HG02798 (cell line): ENCODE measurements around the gene ARSG.
"Not testable (repeated sequence)": the region's sequence is repeated elsewhere in the genome, so short reads cannot be mapped to it uniquely, and the experiment has no call there.

Experiments used
- ATAC-seq: cut with Tn5 transposase; IDR thresholded peaks from one replicate; pipeline ENCODE4 v1.9.1; 2021; ENCODE audit warnings: mild to moderate bottlenecking; ENCODE audit not compliant: unreplicated experiment, poor library complexity

Gene ARSG

DNA sequence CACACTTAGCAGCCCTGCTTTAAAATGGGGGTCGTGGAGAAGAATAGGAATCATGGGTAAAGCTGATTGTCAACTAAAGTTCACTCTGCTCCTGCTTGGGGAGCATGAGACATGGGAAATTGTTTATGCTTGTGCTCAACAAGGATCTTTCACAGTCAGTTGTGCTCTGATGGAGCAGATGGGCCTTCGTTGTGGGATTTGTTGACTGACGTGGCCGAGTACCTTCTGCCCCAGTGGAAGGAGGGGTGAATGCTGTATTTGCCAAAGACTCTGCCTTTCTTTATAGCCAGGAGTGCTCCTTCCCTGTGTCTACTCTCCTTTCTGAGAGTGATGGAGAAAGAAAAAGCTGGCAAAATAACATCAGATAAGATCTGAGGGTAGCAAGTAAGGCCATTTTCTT is 11.4 kb downstream of the ARSG start:
- no peak for ATAC-seq

DNA sequence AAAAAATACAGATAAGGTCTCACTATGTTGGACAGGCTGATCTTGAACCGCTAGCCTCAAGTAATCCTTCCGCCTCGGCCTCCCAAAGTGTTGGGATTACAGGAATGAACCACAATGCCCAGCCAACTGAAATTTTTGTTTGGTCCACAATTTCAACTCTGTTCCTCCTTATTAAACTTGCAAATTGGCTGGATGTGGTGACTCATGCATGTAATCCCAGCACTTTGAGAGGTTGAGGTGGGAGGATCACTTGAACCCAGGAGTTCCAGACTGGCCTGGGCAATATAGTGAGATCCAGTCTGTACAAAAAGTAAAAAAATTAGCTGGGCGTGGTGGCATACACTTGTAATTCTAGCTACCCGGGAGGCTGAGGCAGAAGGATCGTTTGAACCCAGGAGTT is 13.4 kb downstream of the ARSG start:
- ATAC-seq = no peak

DNA sequence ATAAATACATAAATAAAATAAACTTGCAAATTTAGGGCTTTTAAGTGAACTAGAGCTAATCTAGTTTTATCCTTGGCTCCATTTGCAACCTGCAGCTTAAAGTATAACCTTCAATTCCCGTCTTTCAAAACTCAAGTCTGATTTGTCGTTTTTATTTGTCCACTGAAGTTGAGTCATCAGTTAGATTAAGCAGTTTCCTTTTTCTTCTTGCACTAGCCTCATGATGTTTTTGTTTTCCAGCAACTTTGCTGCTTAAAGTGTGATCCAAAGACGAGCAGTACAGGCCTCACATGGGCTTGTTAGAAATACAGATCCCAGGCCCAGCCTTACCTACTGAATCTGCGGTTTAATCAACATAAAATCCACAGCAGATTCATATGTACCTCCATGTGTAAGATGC is 13.8 kb downstream of the ARSG start:
- no peak for ATAC-seq

DNA sequence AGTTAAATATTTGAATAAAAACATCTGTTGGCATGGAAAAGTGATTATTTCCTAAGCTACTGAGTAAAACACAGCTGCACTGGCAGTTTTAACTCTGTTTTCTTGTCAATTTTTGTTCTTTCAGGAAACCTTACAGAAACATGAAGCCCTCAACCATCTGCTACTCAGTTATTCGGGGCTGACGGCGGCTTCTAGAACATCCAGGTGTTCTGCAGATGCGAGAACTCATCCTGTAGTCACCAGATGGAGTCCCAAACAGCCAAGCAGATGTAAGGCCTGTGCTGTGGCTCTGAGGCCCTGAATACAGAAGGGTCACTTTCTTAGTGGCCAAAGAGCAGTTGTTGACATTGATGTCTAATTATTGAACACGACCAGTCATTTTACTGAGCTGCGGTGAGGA is 15.5 kb downstream of the ARSG start:
- no peak for ATAC-seq

DNA sequence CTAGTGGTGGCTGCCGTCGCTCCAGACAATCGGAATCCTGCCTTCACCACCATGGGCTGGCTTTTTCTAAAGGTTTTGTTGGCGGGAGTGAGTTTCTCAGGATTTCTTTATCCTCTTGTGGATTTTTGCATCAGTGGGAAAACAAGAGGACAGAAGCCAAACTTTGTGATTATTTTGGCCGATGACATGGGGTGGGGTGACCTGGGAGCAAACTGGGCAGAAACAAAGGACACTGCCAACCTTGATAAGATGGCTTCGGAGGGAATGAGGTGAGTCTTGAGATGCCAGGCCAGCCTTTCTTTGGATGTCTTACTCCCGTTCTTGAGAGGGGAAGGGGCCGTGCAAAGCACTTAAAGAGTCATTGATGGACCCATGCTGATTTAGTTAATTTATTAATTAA is 16.1 kb downstream of the ARSG start:
- no peak for ATAC-seq

DNA sequence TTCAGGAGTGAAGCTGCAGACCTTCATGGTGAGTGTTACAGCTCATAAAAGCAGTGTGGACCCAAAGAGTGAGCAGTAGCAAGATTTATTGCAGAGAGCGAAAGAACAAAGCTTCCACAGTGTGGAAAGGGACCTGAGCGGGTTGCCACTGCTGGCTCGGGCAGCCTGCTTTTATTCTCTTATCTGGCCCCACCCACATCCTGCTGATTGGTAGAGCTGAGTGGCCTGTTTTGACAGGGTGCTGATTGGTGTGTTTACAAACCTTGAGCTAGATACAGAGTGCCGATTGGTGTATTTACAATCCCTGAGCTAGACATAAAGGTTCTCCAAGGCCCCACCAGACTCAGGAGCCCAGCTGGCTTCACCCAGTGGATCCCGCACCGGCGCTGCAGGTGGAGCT is 17.2 kb downstream of the ARSG start:
- ATAC-seq = not testable (repeated sequence)

DNA sequence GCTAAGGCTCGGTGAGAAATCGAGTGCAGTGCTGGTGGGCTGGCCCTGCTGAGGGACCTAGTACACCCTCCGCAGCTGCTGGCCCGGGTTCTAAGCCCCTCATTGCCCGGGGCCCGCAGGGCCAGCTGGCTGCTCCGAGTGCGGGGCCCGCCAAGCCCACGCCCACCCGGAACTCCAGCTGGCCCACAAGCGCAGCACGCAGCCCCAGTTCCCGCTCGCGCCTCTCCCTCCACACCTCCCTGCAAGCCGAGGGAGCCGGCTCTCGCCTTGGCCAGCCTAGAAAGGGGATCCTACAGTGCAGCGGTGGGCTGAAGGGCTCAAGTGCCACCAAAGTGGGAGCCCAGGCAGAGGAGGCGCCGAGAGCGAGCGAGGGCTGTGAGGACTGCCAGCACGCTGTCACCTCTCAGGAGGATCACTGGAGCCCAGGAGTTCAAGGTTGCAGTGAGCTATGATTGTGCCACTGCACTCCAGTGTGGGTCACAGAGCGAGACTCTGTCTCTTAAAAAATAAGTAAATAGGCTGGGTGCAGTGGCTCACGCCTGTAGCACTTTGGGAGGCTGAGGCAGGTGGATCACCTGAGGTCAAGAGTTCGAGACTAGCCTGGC is 17.9 kb downstream of the ARSG start:
- not testable (repeated sequence) for ATAC-seq

DNA sequence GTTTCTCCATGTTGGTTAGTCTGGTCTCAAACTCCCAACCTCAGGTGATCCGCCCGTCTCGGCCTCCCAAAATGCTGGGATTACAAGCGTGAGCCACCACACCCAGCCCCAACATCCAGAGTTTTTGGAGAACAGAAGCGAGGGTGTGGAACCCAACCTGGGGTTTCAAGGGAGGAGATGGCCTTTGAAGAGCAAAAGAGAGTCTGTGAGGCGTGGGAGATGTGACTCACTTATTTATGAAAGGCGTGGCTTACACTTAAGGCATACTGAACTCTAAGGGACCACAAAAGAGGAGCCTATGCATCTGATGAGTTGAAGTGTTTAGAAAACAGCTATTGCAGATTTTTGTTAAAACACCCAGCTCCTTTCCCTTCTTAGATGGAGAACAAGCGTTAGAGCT is 18.9 kb downstream of the ARSG start:
- no peak for ATAC-seq

DNA sequence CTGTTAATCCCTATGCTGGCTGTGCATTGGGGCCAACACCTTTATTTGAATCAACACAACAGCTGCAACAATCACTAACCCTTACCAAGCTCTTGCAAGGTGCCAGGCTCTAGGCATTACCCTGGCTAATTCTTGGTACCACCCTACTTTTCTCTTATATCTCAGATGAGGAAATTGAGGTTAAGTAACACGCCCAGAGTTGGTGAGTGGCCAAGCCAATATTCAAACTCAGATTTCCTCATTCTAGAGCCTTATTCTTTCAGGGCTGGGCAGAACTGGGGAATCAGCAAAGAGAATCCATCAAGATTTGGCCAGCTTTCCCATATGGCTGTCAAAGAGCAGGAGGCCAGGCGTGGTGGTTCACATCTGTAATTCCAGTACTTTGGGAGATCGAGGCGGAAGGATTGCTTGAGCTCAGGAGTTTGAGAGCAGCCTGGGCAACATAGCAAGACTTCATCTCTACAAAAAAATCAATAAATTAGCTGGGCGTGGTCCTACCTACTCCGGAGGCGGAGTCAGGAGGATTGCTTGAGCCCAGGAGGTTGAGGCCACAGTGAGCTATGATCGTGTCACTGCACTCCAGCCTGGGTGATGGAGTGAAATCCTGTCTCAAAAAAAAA is 23.7 kb downstream of the ARSG start:
- ATAC-seq = no peak

DNA sequence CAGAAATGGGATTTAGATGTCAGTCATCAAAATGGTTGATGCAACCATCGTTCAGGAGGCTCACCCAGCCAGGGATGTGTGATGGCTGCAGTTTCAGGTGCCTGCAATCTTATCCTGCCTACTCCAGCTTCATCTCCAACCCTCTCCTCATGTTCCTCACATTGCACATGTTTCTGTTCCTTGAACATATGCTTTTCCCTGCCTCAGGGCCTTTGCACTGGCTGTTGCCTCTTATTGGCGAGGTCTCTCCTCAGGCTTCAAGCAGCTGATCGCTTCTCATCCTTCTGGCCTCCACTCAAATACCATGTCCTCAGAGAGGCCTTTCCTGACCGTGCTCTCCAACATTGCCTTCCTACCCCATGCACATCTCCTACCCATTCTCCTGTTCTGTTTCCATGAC is 24.6 kb downstream of the ARSG start:
- ATAC-seq = no peak

DNA sequence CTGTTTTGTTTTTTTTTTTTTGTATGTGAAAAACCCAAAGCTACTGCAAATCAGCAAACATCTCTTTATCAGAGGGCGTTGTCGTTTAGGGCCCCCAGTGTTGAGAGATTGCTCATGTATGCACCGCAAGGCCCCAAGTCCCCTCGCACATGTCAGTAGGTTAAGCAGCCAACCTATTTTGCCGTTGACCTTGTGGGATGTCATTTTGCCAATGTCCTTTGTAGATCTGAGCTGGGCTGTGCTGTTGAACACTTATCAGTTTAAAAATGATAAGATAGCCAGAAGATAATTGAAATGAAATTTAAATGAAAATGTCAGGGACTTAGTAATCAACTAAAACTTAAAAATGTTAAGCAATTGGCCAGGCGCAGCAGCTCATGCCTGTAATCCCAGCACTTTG is 26.2 kb downstream of the ARSG start:
- no peak for ATAC-seq

DNA sequence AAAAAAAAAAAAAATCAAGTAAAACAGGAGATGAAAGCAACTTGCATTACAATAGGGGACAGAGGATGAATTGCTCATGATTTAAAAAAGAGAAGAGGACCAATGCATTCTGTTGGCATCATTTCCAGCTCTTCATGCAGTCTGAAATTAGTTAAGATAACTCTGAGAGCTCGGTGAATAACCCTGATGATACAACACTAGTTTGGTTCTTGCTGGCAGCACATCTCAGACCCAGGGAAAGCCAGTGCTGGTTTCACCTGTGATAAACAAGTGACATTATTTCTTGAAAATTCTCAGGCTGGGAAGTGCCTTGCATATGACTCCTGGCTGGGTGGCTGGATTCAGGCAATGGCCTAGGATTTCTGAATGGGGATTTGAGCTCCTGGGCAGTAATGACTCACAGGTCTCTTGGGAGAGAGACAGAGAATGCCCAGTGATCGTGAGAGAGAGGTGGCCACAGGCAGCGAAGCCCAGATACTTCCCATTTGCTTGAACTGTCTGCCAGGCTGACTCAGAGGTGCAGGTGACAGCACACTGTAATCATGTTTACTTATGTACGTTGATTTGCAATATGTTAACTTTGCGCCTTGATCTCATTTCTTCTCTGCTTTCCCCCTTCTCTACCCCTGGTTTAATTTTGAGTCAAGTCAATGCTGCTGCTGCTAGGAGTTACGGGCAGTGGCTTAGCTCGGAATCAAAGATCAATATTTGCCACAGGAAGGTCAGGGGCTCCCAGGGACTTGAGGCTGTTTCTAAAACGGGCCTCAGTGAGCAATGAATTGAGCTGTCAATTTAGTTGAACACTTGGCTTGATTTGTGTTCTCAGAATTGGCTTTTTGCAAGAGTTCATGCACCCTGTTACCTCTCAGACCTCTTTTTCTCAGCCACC is 27.1 kb downstream of the ARSG start:
- ATAC-seq = no peak

DNA sequence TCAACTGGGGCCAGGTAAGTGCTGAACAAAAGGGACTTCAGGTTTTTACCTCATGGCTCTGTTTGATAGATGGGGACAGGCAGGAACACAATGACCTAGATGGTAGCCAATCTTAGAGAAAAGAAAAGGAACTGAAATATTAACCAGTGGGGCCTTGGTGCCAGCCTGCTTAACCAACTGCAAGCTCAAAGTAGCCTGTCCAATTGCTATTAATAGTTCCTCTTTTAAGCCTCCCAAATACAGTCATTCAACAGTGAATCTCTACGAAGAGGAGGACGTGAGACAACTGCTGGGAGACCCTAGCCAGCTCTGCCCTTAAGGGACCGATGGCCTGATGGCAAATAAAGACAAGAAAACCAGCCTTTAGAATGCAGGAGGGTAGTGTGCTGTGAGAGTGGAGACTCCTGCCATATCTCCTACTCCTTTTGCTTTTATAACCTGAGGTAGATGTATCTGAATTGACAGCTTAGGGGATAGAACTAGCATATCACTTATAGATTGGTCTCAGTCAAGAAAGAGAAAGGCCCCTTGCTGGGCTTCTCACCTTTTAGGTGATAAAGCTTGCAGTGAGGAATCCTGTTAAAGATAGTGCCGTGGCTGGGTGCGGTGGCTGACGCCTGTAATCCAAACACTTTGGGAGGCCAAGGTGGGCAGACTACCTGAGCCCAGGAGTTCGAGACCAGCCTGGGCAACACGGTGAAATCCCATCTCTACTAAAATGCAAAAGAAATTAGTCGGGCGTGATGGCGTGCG is 28.3 kb downstream of the ARSG start:
- ATAC-seq = no peak

DNA sequence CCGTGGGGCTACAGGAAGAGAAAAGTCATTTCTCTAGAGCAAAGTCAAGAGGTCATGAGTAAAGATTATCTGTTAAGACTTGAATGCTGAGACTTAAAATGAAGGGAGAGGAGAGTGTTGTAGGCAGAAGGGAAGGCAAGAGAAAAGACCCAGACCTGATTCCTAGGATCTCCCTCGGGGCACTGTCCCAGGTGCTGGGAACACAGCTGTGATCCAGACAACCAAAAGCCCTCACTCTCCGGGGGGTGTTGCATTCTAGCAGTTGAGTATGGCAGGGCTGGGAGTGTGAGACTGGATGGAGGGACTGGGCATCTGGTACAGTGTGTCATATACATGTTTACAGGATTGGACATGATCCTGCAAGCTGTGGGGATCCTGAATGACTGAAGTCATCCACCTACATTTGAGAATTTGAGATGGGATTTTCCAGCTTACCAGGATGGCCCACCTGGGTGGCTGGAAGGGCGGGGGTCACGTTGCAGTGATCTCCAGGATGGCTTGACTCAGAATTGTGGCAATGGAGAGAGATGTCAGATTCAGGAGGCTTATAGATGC is 29.1 kb downstream of the ARSG start:
- no peak for ATAC-seq

DNA sequence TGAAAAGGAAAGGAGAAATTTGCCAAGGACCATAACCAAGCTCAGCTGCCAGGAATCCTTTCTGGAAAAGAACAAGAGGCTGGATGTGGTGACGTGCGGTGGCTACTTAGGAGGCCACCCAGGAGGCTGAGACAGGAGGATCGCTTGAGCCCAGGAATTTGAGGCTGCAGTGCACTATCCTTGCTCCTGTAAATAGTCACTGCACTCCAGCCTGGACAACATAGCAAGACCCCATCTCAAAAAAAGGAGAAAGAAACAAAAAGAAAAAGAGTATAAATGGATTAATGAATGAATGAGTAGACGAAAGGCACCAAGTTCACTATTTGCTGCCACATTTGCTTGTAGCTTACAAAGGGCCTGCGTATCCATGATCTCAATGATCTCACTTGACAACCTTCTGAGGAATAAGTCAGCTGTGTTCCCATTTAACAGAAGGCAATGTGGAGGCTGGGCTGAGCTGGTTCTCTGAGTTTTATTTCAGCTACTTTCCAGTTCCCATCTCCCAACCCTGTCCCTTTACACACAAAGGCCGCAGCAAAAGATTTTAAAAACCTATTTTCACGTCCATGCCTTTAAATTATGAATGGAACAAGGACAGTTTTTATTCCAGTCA is 29.8 kb downstream of the ARSG start:
- ATAC-seq = no peak

DNA sequence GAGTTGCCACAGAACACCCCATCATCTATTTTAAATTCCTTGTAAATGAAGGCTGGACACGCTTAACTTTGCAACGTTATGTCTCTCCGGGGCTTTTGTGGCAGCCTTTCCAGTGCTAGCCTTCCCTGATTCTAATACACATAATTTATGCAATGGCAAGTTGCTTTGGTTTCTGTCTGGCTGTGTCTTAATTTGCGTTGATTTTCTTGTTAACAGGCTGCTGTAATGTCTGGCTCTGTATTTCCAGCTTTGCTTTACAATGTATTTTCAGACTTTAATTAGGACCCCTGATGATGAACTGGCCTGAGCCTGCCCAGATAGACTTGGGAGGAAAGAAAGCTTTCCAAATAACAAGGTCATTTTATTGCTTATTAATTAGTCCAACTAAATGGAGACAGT is 30.3 kb downstream of the ARSG start:
- no peak for ATAC-seq

DNA sequence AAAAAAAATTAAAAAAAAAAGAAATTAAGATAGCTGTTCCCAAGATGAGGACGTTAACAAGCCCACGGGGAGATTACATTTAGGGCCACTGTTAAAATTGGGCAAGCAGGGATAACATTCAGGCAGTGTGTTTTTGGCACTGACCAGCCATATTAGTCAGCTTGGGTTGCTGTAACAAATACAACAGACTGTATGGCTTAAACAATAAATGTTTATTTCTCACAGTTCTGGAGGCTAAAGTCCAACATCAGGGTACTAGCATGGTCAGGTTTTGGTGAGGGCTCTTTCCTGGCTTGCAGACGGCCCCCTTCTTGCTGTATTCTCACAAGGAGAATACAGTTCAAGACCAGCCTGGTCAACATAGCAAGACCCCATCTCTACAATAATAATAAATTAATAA is 31.3 kb downstream of the ARSG start:
- ATAC-seq = no peak

DNA sequence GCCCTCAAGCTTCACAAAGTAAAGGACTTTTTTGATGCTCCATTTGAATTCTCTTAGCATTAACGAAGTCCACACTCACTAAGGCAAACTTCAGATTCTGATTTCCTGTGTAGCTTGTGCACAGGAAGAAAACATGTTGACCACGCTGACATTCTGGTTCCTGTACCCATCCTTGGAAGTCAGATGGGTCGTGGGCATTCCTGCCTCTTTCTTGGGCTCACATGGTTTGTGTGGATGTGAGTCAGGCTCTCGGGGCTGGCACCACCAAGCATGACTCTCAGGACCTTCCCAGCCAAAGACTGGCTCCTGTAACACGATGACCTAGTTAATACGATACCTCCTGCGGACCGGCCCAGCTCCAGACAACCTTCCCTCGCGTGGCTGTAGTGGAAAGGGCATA is 32.8 kb downstream of the ARSG start:
- no peak for ATAC-seq

DNA sequence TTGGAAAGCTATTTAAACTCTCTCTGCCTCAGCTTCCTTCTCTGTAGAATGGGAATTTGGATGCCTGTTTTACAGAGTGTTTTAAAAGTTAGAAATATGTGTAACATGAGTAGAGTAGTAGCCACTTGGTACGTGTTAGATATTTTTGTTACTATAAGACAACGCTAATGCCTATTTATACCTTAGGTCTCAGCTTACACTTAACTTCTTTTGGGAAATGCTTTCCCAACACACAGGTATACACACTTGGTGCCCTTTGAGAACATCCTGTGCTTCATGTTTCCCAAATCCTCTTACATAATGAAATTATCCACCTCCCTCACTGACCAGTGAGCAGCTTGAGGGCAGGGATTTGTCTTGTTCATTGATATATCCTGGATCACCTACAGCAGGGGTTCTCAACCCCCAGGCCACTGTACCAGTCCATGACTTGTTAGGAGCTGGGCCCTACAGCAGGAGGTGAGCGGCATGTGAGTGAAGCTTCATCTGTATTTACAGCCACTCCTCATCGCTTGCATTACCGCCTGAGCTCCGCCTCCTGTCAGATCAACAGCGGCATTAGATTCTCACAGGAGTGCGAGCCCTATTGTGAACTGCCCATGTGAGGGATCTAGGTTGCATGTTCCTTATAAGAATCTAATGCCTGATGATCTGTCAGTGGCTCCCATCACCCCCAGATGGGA is 33.5 kb downstream of the ARSG start:
- ATAC-seq = no peak

DNA sequence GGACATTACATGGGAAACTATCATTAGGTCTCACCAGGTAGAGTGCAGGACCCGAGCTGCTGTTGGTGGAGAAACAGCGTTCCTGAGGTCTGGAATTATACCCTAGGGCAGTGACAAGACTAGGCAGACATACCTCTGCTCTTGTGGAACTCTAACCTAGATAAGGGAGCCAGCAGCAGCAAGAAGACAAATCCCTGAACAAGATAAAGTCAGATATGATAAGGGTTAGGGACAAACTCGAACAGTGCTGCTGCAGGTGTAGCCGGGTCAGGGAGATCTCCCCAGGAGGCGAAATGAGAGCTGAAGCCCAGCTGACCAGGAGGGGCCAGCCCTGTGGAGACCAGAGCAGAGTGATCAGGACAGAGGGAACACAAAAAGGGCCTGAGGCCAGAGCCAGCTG is 34.7 kb downstream of the ARSG start:
- ATAC-seq = no peak
